B cell (primary cell): ENCODE data around the gene DLG1. TPM values are rescaled to one million over a fixed set of nuclear protein-coding genes. Genes with fewer than 3 reads are reported as not detected.

Source experiments
- ATAC-seq: fragments of 200-7000 bp; cut with Tn5 transposase; one replicate; pipeline ENCODE4 v1.10.0; 2021; ENCODE audit warnings: low read depth, mild to moderate bottlenecking, moderate number of reproducible peaks, moderate library complexity
- CTCF ChIA-PET: fragments of 350-600 bp; sonication (Branson Sonifier 250); formaldehyde crosslinking; loops from one replicate; lab custom pipeline; 2021; ENCODE audit warnings: antibody characterized with exemption, inconsistent platforms; lab: Charles Lee
- POLR2A ChIA-PET: fragments of 350-600 bp; sonication (Branson Sonifier 250); formaldehyde crosslinking; loops from one replicate; lab custom pipeline; 2021; ENCODE audit warnings: antibody characterized with exemption; lab: Charles Lee
- DNase-seq: peaks from one replicate; pipeline ENCODE4 v3.0.0; 2013
- H2AFZ ChIP-seq: 2 replicates; pipeline ENCODE4 v1.6.1; 2012; ENCODE audit warnings: mild to moderate bottlenecking, low read depth, low read length; ENCODE audit not compliant: insufficient read depth, poor library complexity, severe bottlenecking
- H3K27ac ChIP-seq, 2 donors: 1 replicate in 1 of 2; 2 replicates in 1 of 2; pipeline ENCODE4 v1.5.1; 2012 to 2013; ENCODE audit warnings: low read length in 2 of 2, mild to moderate bottlenecking in 2 of 2, moderate library complexity in 1 of 2
- H3K27me3 ChIP-seq, 4 experiments: fragments of 200-600 bp in 1 of 4; sonication (generic) in 1 of 4; replicated peaks in 1 of 4; 1 replicate in 2 of 4; 2 replicates in 2 of 4; pipeline versions ENCODE4 v1.6.1 to v1.7.0; 2013 to 2016; ENCODE audit warnings: low read length in 3 of 4, mild to moderate bottlenecking in 2 of 4, mixed read lengths in 1 of 4, moderate library complexity in 1 of 4; ENCODE audit not compliant: insufficient read depth in 4 of 4, control insufficient read depth in 3 of 4; ENCODE audit errors: control extremely low read depth in 1 of 4
- H3K36me3 ChIP-seq, 2 experiments: replicated peaks in 1 of 2; 1 replicate in 1 of 2; 2 replicates in 1 of 2; pipeline versions ENCODE4 v1.6.1 to v1.7.1; 2013; ENCODE audit warnings: low read length in 1 of 2; ENCODE audit not compliant: insufficient read depth in 2 of 2, control insufficient read depth in 1 of 2; ENCODE audit errors: control extremely low read depth in 1 of 2, extremely low read depth in 1 of 2
- H3K4me1 ChIP-seq, 2 donors: fragments of 200-600 bp in 1 of 2; sonication (generic) in 1 of 2; 1 replicate in 1 of 2; 2 replicates in 1 of 2; pipeline versions ENCODE4 v1.5.1 to v1.6.1; 2013 to 2017; ENCODE audit warnings: low read length in 2 of 2; ENCODE audit not compliant: control insufficient read depth in 2 of 2, insufficient read depth in 2 of 2
- H3K4me2 ChIP-seq: replicated peaks from 2 replicates; pipeline ENCODE3; 2012; ENCODE audit warnings: mild to moderate bottlenecking, low read depth, low read length; ENCODE audit not compliant: poor library complexity, severe bottlenecking
- H3K4me3 ChIP-seq, 5 experiments: fragments of 200-600 bp in 1 of 5; sonication (generic) in 1 of 5; 1 replicate in 3 of 5; 2 replicates in 2 of 5; pipeline versions ENCODE4 v1.5.1 to v1.7.0; 2011 to 2016; ENCODE audit warnings: low read length in 4 of 5, mild to moderate bottlenecking in 4 of 5, low read depth in 2 of 5, control low read depth in 1 of 5, moderate library complexity in 1 of 5; ENCODE audit not compliant: insufficient read depth in 1 of 5; ENCODE audit errors: control extremely low read depth in 1 of 5, extremely low read depth in 1 of 5
- H3K79me2 ChIP-seq: fragments of 200-600 bp; sonication (generic); one replicate; pipeline ENCODE4 v1.6.0; 2016; ENCODE audit warnings: low read length; ENCODE audit not compliant: control insufficient read depth, insufficient read depth
- H3K9ac ChIP-seq: fragments of 200-600 bp; sonication (generic); 2 replicates; pipeline ENCODE4 v1.6.1; 2017; ENCODE audit warnings: mild to moderate bottlenecking, low read length, moderate library complexity
- H3K9me3 ChIP-seq, 3 donors: one replicate each; pipeline versions ENCODE4 v1.6.1 to v1.7.1; 2013; ENCODE audit warnings: low read length in 2 of 3; ENCODE audit not compliant: control insufficient read depth in 2 of 3, insufficient read depth in 1 of 3; ENCODE audit errors: control extremely low read depth in 1 of 3
- H4K20me1 ChIP-seq: 2 replicates; pipeline ENCODE4 v1.6.0; 2012; ENCODE audit warnings: mild to moderate bottlenecking, low read length; ENCODE audit not compliant: insufficient read depth, control insufficient read depth, poor library complexity, severe bottlenecking
- H3K27ac Mint-ChIP-seq: one replicate; pipeline ENCODE4 v1.8.0; 2021; ENCODE audit warnings: mixed read lengths
- H3K27me3 Mint-ChIP-seq: one replicate; pipeline ENCODE4 v1.8.0; 2021; ENCODE audit warnings: mixed read lengths
- H3K4me1 Mint-ChIP-seq: one replicate; pipeline ENCODE4 v1.8.0; 2021; ENCODE audit warnings: mixed read lengths
- H3K4me3 Mint-ChIP-seq: one replicate; pipeline ENCODE4 v1.8.0; 2021; ENCODE audit warnings: mixed read lengths
- H3K9me3 Mint-ChIP-seq: one replicate; pipeline ENCODE4 v1.8.0; 2022; ENCODE audit warnings: mixed read lengths; ENCODE audit not compliant: insufficient read depth
- CTCF ChIP-seq: fragments of 200-600 bp; IDR thresholded peaks from one replicate; pipeline ENCODE4 v1.8.0; 2022; ENCODE audit warnings: antibody characterized with exemption, mild to moderate bottlenecking
- EZH2 ChIP-seq: IDR thresholded peaks from 2 replicates; pipeline ENCODE4 v1.6.1; 2012; ENCODE audit warnings: borderline replicate concordance, low read depth, mild to moderate bottlenecking, moderate library complexity, low read length; ENCODE audit not compliant: insufficient read depth, poor library complexity, severe bottlenecking
- WGBS: methylation state at CpG from one replicate; pipeline ENCODE4 v1.1.5; 2013; ENCODE audit warnings: missing lambda C conversion rate; ENCODE audit not compliant: insufficient coverage; 5-methylcytosine and 5-hydroxymethylcytosine counted together
- intact Hi-C: fragments of 100-400 bp; cut with micrococcal nuclease; formaldehyde crosslinking; loops from one replicate; pipeline ENCODE4 v1.10.0; 2022
- polyA plus RNA-seq: library from polyadenylated mRNA; depleted of rRNA; stranded (reverse); fragments of >200 nt; gene quantifications from 2 replicates; pipeline ENCODE4 v1.2.3, GENCODE V29; 2012
- total RNA-seq, 2 donors: library from RNA; stranded (reverse); fragments of 120-200 nt in 1 of 2; gene quantifications; 1 replicate in 1 of 2; 2 replicates in 1 of 2; pipeline versions ENCODE4 v1.2.3 to v1.2.4, GENCODE V29; 2013 to 2022

DLG1 gene
- total and polyA plus RNA-seq, 2 donors (not counting 1 experiment from before 2014, with no cell fraction given), result 23.4 to 114 TPM

- no peak overlapping the region for H3K27ac ChIP-seq
- H2AFZ ChIP-seq, result no peak overlapping the region
- no peaks in the 10 kb centered on the region for H3K9me3 ChIP-seq
- H3K36me3 ChIP-seq, result no peaks in the 10 kb centered on the region
- POLR2A ChIA-PET, result no interaction called here
- H3K4me3 Mint-ChIP-seq, result no peak overlapping the region
- H3K27ac Mint-ChIP-seq, result no peak overlapping the region
- H3K4me1 ChIP-seq, result peaks cover 0 to 3% of the 10 kb centered on the region in 2 donors
- H3K9me3 Mint-ChIP-seq, result no peaks in the 10 kb centered on the region
- WGBS, result 97% methylated on average over 4 of the region's 5 CpGs
- ATAC-seq (no peak), DNase-seq (no peak)
- intact Hi-C loops, result no loop called here
- no peak overlapping the region for H3K4me3 ChIP-seq
- no peaks in the 10 kb centered on the region for H3K27me3 ChIP-seq
- peaks cover 18% of the 10 kb centered on the region for H3K4me1 Mint-ChIP-seq
- H3K27me3 Mint-ChIP-seq, result no peaks in the 10 kb centered on the region
- TF ChIP-seq EZH2, result no peak
- TF ChIP-seq CTCF, result no peak
- H4K20me1 ChIP-seq, result peaks cover 4% of the 10 kb centered on the region
- CTCF ChIA-PET, result interaction anchor here (0.9 to 1.5 kb wide), 2 partner anchors 201 to 341 kb away, joined by 3 read pairs; no protein-coding TSS in a partner anchor
- no peak overlapping the region for H3K4me2 ChIP-seq
- no peak overlapping the region for H3K9ac ChIP-seq
- peaks cover 13% of the 10 kb centered on the region for H3K79me2 ChIP-seq
Observed at GRCh38 chr3:197178998-197179397, 119.4 kb downstream of the DLG1 start.

GRCh38 chr3:197175503-197175902 lies 122.9 kb downstream of the DLG1 start:
- Histone ChIP-seq H3K9ac (no peak overlapping the region), H2AFZ (no peak overlapping the region), H3K79me2 (peaks cover 6% of the 10 kb centered on the region), H3K4me3 (no peak overlapping the region), H3K27ac (no peak overlapping the region), H3K4me1 (peaks cover 0 to 3% of the 10 kb centered on the region in 2 donors), H4K20me1 (peaks cover 5% of the 10 kb centered on the region), H3K36me3 (peaks cover 0 to 1% of the 10 kb centered on the region in 2 experiments), H3K4me2 (no peak overlapping the region), H3K9me3 (no peaks in the 10 kb centered on the region), H3K27me3 (no peaks in the 10 kb centered on the region)
- ChIA-PET CTCF (no interaction called here), POLR2A (no interaction called here)
- no CpG with 5 or more reads among the region's 3 CpGs for WGBS
- Mint-ChIP-seq H3K4me1 (peaks cover 14% of the 10 kb centered on the region), H3K27ac (no peak overlapping the region), H3K27me3 (no peaks in the 10 kb centered on the region), H3K4me3 (no peak overlapping the region), H3K9me3 (no peaks in the 10 kb centered on the region)
- ATAC-seq, result no peak
- TF ChIP-seq CTCF (no peak), EZH2 (no peak)
- intact Hi-C loops, result no loop called here
- DNase-seq, result no peak
